Measurements from ENCODE around the gene PLCB4. TPM values are rescaled to one million over a fixed set of nuclear protein-coding genes. Genes with fewer than 3 reads are reported as not detected.

Gene PLCB4
- total RNA-seq, 1 donor = 3.5 TPM

DNA sequence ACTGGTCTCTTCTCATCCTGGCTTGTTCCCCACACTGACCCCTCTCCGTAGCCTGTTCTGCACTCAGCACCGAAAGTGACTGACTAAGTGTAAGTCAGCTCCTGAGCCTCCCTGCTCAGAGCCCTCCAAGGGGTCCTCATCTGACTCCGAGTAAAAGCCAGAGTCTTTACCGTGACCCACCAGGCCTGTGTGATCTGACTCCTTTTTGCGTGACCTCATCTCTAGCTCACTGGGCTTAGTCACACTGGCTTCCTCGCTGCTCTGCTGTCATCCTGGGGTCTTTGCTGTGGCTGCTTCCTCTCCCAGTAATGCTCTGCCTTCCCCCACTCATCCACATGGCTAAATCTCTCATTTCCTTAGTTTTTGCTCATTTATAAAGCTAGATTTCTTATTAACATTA, 116.6 kb downstream of the PLCB4 start:
- DNase-seq (ENCODE audit: low read depth) = no peak
- H3K4me3 ChIP-seq (ENCODE audit: low read depth, low read length) = no peak overlapping the region
- TF ChIP-seq, protein P1, sequence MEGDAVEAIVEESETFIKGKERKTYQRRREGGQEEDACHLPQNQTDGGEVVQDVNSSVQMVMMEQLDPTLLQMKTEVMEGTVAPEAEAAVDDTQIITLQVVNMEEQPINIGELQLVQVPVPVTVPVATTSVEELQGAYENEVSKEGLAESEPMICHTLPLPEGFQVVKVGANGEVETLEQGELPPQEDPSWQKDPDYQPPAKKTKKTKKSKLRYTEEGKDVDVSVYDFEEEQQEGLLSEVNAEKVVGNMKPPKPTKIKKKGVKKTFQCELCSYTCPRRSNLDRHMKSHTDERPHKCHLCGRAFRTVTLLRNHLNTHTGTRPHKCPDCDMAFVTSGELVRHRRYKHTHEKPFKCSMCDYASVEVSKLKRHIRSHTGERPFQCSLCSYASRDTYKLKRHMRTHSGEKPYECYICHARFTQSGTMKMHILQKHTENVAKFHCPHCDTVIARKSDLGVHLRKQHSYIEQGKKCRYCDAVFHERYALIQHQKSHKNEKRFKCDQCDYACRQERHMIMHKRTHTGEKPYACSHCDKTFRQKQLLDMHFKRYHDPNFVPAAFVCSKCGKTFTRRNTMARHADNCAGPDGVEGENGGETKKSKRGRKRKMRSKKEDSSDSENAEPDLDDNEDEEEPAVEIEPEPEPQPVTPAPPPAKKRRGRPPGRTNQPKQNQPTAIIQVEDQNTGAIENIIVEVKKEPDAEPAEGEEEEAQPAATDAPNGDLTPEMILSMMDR (IDR thresholded peaks at IDR 0.05; ENCODE audit: insufficient read depth, low read depth, low read length) = no peak

- TF ChIP-seq, protein P1 (IDR thresholded peaks at IDR 0.05; ENCODE audit: insufficient read depth, low read depth, low read length) = no peak
- H3K4me3 ChIP-seq (ENCODE audit: low read depth, low read length) = no peak overlapping the region
- no peak for DNase-seq (ENCODE audit: low read depth)
These were observed 117.5 kb downstream of the PLCB4 start for GRCh38 chr20:9186396-9186795.

GRCh38 chr20:9195031-9195430, 126.1 kb downstream of the PLCB4 start:
- TF ChIP-seq, protein P1 (IDR thresholded peaks at IDR 0.05; ENCODE audit: insufficient read depth, low read depth, low read length) = no peak
- DNase-seq (ENCODE audit: low read depth) = no peak
- H3K4me3 ChIP-seq (ENCODE audit: low read depth, low read length) = no peak overlapping the region

- no peak overlapping the region for H3K4me3 ChIP-seq (ENCODE audit: low read depth, low read length)
- TF ChIP-seq, protein P1 (IDR thresholded peaks at IDR 0.05; ENCODE audit: insufficient read depth, low read depth, low read length) = no peak
- DNase-seq (ENCODE audit: low read depth) = no peak
These were observed 127.2 kb downstream of the PLCB4 start for GRCh38 chr20:9196110-9196509.

- no peak for DNase-seq (ENCODE audit: low read depth)
- no peak overlapping the region for H3K4me3 ChIP-seq (ENCODE audit: low read depth, low read length)
- TF ChIP-seq, protein P1 (IDR thresholded peaks at IDR 0.05; ENCODE audit: insufficient read depth, low read depth, low read length) = no peak
These were observed 129.6 kb downstream of the PLCB4 start for GRCh38 chr20:9198460-9198859.

DNA sequence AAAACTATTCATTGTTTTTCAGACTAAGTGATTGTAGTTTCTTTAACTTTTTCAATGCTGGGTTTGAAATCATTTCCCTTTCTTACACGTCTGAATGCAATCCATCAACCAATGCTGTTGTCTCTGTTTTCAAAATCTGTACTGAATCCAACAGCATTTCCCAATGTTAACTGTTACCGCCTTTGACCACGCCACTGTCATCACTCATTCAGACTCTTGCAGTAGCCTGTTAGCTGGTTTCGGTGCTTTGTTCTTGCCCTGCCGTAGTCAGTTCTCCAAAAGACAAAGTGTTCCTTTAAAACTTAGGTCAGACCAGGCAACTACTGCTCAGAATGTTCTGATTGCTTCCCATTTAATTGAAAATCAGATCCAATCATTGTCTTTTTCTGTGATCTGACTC, 131.3 kb downstream of the PLCB4 start:
- TF ChIP-seq, protein P1 (IDR thresholded peaks at IDR 0.05; ENCODE audit: insufficient read depth, low read depth, low read length) = no peak
- no peak for DNase-seq (ENCODE audit: low read depth)
- no peak overlapping the region for H3K4me3 ChIP-seq (ENCODE audit: low read depth, low read length)

DNA sequence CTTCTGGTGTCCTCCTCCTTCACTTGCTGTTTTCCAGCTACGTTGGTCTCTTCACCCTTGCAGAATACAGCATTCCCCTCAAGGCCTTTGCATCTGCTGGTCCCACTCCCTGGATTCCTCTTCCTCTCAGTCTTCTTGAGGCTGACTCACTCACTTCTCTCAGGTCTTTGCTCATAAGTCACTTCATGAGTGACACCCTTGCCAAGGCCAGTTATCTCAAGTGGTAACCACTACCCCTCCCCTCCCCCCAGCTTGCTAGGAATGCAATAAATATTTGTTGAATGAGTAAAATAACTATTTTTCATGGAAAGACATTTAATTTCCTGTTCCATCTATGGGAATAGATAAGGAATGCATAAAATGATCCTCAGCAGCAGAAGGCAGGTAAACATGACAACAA, 131.7 kb downstream of the PLCB4 start:
- TF ChIP-seq, protein P1 (IDR thresholded peaks at IDR 0.05; ENCODE audit: insufficient read depth, low read depth, low read length) = no peak
- H3K4me3 ChIP-seq (ENCODE audit: low read depth, low read length) = no peak overlapping the region
- peak; percentile 47 for DNase-seq (ENCODE audit: low read depth)

Measured in fibroblast of villous mesenchyme (primary cell).